HepG2 (cell line): ENCODE results near the gene HNF1B. TPM values are rescaled to one million over a fixed set of nuclear protein-coding genes. Genes with fewer than 3 reads are reported as not detected.

ENCODE experiments used
- ATAC-seq: fragments of 200-7000 bp; cut with Tn5 transposase; 3 replicates; pipeline ENCODE4 v1.9.1; 2020; ENCODE audit warnings: mild to moderate bottlenecking, moderate library complexity
- BruUV-seq: library from RNA; stranded (reverse); fragments of 400-500 nt; replicated peaks from 2 replicates; lab custom pipeline; 2021; lab: Mats Ljungman, UMichigan
- CTCF ChIA-PET: fragments of 300-600 bp; formaldehyde crosslinking; extraction: SDS; loops from one replicate; lab custom pipeline; 2021; ENCODE audit warnings: low total read pairs, inconsistent platforms, low intra/inter-chr PET ratio; lab: Yijun Ruan, JAX
- POLR2A ChIA-PET: fragments of 350-600 bp; sonication (Branson Sonifier 250); formaldehyde crosslinking; loops from one replicate; lab custom pipeline; 2020; ENCODE audit warnings: antibody characterized with exemption, inconsistent platforms; lab: Yijun Ruan, JAX
- DNase-seq: peaks from one replicate; pipeline ENCODE4 v3.0.0-alpha.2; 2015; ENCODE audit warnings: low spot score
- FAIRE-seq: peaks from 3 replicates; lab custom pipeline; 2011; peaks lifted over from hg19 to GRCh38; lab: Jason Lieb, UNC
- H2AFZ ChIP-seq: one replicate; pipeline ENCODE4 v1.6.1; 2011; ENCODE audit warnings: low read length, inconsistent platforms
- H3K27ac ChIP-seq: fragments of 300-600 bp; 3 replicates; pipeline ENCODE4 v1.8.0; 2011; ENCODE audit warnings: mixed run types, mild to moderate bottlenecking, mixed read lengths, low read length, inconsistent platforms; ENCODE audit not compliant: insufficient read depth; ENCODE audit errors: extremely low read length
- H3K27me3 ChIP-seq, 2 experiments: fragments of 200-600 bp in 1 of 2; 2 replicates in 1 of 2; 3 replicates in 1 of 2; pipeline versions ENCODE4 v1.6.0 to v1.8.0; 2011; ENCODE audit warnings: low read length in 2 of 2, mild to moderate bottlenecking in 2 of 2, moderate library complexity in 2 of 2, inconsistent platforms in 1 of 2; ENCODE audit not compliant: insufficient read depth in 2 of 2, control insufficient read depth in 1 of 2
- H3K36me3 ChIP-seq, 2 experiments: fragments of 200-600 bp in 1 of 2; replicated peaks in 1 of 2; 2 replicates in 1 of 2; 3 replicates in 1 of 2; pipeline versions ENCODE4 v1.5.1 to v1.8.0; 2011; ENCODE audit warnings: low read length in 2 of 2, inconsistent platforms in 1 of 2; ENCODE audit not compliant: insufficient read depth in 2 of 2, control insufficient read depth in 1 of 2
- H3K4me1 ChIP-seq: 2 replicates; pipeline ENCODE4 v1.5.1; 2012; ENCODE audit warnings: low read length, inconsistent platforms; ENCODE audit not compliant: insufficient read depth
- H3K4me2 ChIP-seq: 2 replicates; pipeline ENCODE4 v1.6.0; 2011; ENCODE audit warnings: low read depth, low read length, inconsistent platforms
- H3K4me3 ChIP-seq, 3 experiments: fragments of 200-600 bp in 1 of 3; sonication (generic), shearing (Covaris generic) in 1 of 3; replicated peaks in 1 of 3; 2 replicates each; pipeline ENCODE4 v1.5.1; 2011 to 2016; ENCODE audit warnings: low read length in 3 of 3, inconsistent platforms in 2 of 3, low read depth in 2 of 3, mild to moderate bottlenecking in 2 of 3, control low read depth in 1 of 3, mixed read lengths in 1 of 3; ENCODE audit not compliant: insufficient read depth in 1 of 3
- H3K79me2 ChIP-seq: one replicate; pipeline ENCODE4 v1.6.1; 2011; ENCODE audit warnings: low read length, inconsistent platforms; ENCODE audit not compliant: insufficient read depth
- H3K9ac ChIP-seq: 2 replicates; pipeline ENCODE4 v1.6.0; 2011; ENCODE audit warnings: mild to moderate bottlenecking, low read depth, low read length, inconsistent platforms; ENCODE audit not compliant: insufficient read depth
- H3K9me3 ChIP-seq: 2 replicates; pipeline ENCODE4 v1.5.1; 2012; ENCODE audit warnings: mild to moderate bottlenecking, low read length
- H4K20me1 ChIP-seq: 2 replicates; pipeline ENCODE4 v1.6.0; 2011; ENCODE audit warnings: inconsistent platforms, mild to moderate bottlenecking, low read length, moderate library complexity; ENCODE audit not compliant: insufficient read depth
- ARID4A ChIP-seq: sonication (generic); formaldehyde crosslinking; IDR thresholded peaks from 2 replicates; pipeline ENCODE4 v1.5.0; 2020; ENCODE audit warnings: mild to moderate bottlenecking, missing genetic modification reagents, borderline replicate concordance
- GATAD2A ChIP-seq: IDR thresholded peaks from 2 replicates; pipeline ENCODE4 v1.6.1; 2016
- HMG20A ChIP-seq: IDR thresholded peaks from 2 replicates; pipeline ENCODE4 v1.6.1; 2016; ENCODE audit warnings: borderline replicate concordance
- HNRNPK ChIP-seq: fragments of 200-400 bp; formaldehyde crosslinking; IDR thresholded peaks from 2 replicates; pipeline ENCODE4 v1.6.1; 2018; ENCODE audit warnings: low read length, low read depth, moderate library complexity, mild to moderate bottlenecking; ENCODE audit not compliant: poor library complexity, severe bottlenecking
- IKZF4 ChIP-seq: sonication (generic); formaldehyde crosslinking; IDR thresholded peaks from 2 replicates; pipeline ENCODE4 v1.5.1; 2020; ENCODE audit warnings: borderline replicate concordance, mild to moderate bottlenecking, low read depth, missing genetic modification reagents; ENCODE audit errors: not compliant biosample characterization
- MAFF ChIP-seq: IDR thresholded peaks from 2 replicates; pipeline ENCODE4 v1.6.1; 2011; ENCODE audit warnings: low read depth, low read length, improper control_type of control experiment
- RNF2 ChIP-seq: fragments of 450-650 bp; conservative IDR thresholded peaks from 2 replicates; pipeline ENCODE4 v1.6.1; 2016; ENCODE audit warnings: low read depth
- RORA ChIP-seq: sonication (generic); formaldehyde crosslinking; IDR thresholded peaks from 2 replicates; pipeline ENCODE4 v1.5.0; 2020; ENCODE audit warnings: mild to moderate bottlenecking, missing genetic modification reagents, moderate library complexity
- SKIL ChIP-seq: sonication (generic); formaldehyde crosslinking; IDR thresholded peaks from 2 replicates; pipeline ENCODE4 v1.8.0; 2022; ENCODE audit warnings: missing genetic modification reagents, mild to moderate bottlenecking, moderate library complexity, borderline replicate concordance
- SRF ChIP-seq: IDR thresholded peaks from 2 replicates; pipeline ENCODE4 v1.6.1; 2011; ENCODE audit warnings: mild to moderate bottlenecking, low read depth, low read length, moderate library complexity
- SSRP1 ChIP-seq: IDR thresholded peaks from 2 replicates; pipeline ENCODE4 v1.6.1; 2016; ENCODE audit warnings: control low read depth
- TOE1 ChIP-seq: sonication (generic); formaldehyde crosslinking; IDR thresholded peaks from 2 replicates; pipeline ENCODE4 v1.4.0; 2020; ENCODE audit warnings: mild to moderate bottlenecking, missing genetic modification reagents
- ZBTB3 ChIP-seq: sonication (generic); formaldehyde crosslinking; IDR thresholded peaks from 2 replicates; pipeline ENCODE4 v1.4.0; 2020; ENCODE audit warnings: low read depth, mild to moderate bottlenecking, moderate library complexity, missing genetic modification reagents, borderline replicate concordance
- ZNF496 ChIP-seq: sonication (generic); formaldehyde crosslinking; IDR thresholded peaks from 2 replicates; pipeline ENCODE4 v1.8.1; 2023; ENCODE audit warnings: mild to moderate bottlenecking, moderate library complexity, missing genetic modification reagents; ENCODE audit not compliant: insufficient replicate concordance
- ZNF501 ChIP-seq: sonication (generic); formaldehyde crosslinking; IDR thresholded peaks from 2 replicates; pipeline ENCODE4 v1.5.1; 2020; ENCODE audit warnings: mild to moderate bottlenecking, moderate library complexity, missing genetic modification reagents
- WGBS: methylation state at CpG from one replicate; pipeline ENCODE4 v1.1.6; 2017; ENCODE audit warnings: low lambda C conversion rate; 5-methylcytosine and 5-hydroxymethylcytosine counted together
- in situ Hi-C: cut with HindIII; loops from 2 replicates; pipeline ENCODE4 v1.10.0; 2017; ENCODE audit warnings: low pct_unique_long_range_greater_than_20kb; ENCODE audit not compliant: extremely low pct_ligation_motif_present
- intact Hi-C: fragments of 100-400 bp; cut with micrococcal nuclease; formaldehyde crosslinking; loops from one replicate; pipeline ENCODE4 v1.10.0; 2022; ENCODE audit not compliant: unreplicated experiment
- polyA plus RNA-seq, 8 experiments: library from polyadenylated mRNA; depleted of rRNA in 3 of 8; stranded (reverse) in 7 of 8; unstranded in 1 of 8; fragments of >200 nt; fragmentation: Illumina TruSeq in 4 of 8; extraction: Trizol in 4 of 8; gene quantifications; 2 replicates each; pipeline versions ENCODE4 v1.2.1 to v1.2.3, GENCODE V29; 2011 to 2016; ENCODE audit warnings: low read depth in 4 of 8, missing spikeins in 1 of 8, mixed read lengths in 1 of 8; ENCODE audit not compliant: insufficient read depth in 1 of 8
- total RNA-seq, 5 experiments: library from RNA; depleted of rRNA; stranded (reverse); fragments of >200 nt; fragmentation: Illumina TruSeq; extraction: Trizol; gene quantifications; 2 replicates each; pipeline ENCODE4 v1.2.3, GENCODE V29; 2016; ENCODE audit warnings: low read depth in 1 of 5
- TF ChIP-seq, protein P1 (sequence below): fragments of 450-650 bp; IDR thresholded peaks from 2 replicates; pipeline ENCODE4 v1.6.1; 2017

Gene HNF1B
- total and polyA plus RNA-seq, 2 of the 13 experiments (the other 11 are each of a cell fraction or from before 2014, with no cell fraction given) = 1.9 to 5.3 TPM

DNA sequence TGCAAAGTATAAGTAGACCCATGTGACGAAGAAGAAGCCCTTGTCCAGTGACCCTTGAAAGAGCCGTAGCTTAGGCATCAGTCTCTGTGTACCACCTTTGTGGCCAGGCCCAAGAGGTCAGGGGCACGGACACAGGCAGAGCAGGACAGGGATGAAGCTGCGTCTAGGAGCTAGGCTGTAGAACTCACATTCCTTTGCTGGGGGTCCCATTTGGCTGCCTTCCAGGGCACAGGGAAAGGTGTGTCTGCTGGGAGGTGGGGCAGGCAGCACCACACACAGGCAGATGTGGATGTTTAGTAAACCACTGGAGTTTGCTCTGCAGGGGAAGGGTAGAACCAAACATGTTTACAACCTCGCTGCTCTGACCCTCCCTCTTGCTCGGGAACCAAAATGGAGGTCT, 33.7 kb downstream of the HNF1B start (continued):
- 0 out of 2 replicates have a peak, but pooled peaks have one; percentile 6 for TF ChIP-seq ARID4A

GRCh38 chr17:37710344-37710886, 34.4 kb downstream of the HNF1B start:
- FAIRE-seq = no peak
- no peaks in the 10 kb centered on the region for H3K9me3 ChIP-seq
- H3K27me3 ChIP-seq = no peaks in the 10 kb centered on the region
- peak; percentile 99 for DNase-seq
- BruUV-seq = no TSS peak
- ATAC-seq = peak; percentile 54
- in situ Hi-C loops = no loop called here
- H3K27ac ChIP-seq = peak overlapping the region; percentile 99
- H2AFZ ChIP-seq = no peak overlapping the region
- H3K79me2 ChIP-seq = no peaks in the 10 kb centered on the region
- no peaks in the 10 kb centered on the region for H4K20me1 ChIP-seq
- CTCF ChIA-PET = no interaction called here
- POLR2A ChIA-PET = interaction anchor here (3.1 to 4.0 kb wide), 2 partner anchors 12 to 33 kb away, joined by 50 to 79 read pairs; partner anchors contain the start of gene HNF1B
- no peaks in the 10 kb centered on the region for H3K36me3 ChIP-seq
- 43% methylated on average over 8 of the region's 9 CpGs for WGBS
- intact Hi-C loops = loop anchor here (5.0 kb wide), 1 partner anchor 122 kb away; no protein-coding TSS in a partner anchor
- peaks cover 95% of the 10 kb centered on the region for H3K4me1 ChIP-seq
- H3K4me2 ChIP-seq = peak overlapping the region; percentile 86
- H3K4me3 ChIP-seq = no peak overlapping the region
- peak overlapping the region; percentile 94 for H3K9ac ChIP-seq
- TF ChIP-seq SKIL = no peak
- no peak for TF ChIP-seq IKZF4 (CRISPR knock-in tag)
- TF ChIP-seq ZNF501 = peak; percentile 39; the same call in 1 of the 2 replicates
- TF ChIP-seq, protein P1, sequence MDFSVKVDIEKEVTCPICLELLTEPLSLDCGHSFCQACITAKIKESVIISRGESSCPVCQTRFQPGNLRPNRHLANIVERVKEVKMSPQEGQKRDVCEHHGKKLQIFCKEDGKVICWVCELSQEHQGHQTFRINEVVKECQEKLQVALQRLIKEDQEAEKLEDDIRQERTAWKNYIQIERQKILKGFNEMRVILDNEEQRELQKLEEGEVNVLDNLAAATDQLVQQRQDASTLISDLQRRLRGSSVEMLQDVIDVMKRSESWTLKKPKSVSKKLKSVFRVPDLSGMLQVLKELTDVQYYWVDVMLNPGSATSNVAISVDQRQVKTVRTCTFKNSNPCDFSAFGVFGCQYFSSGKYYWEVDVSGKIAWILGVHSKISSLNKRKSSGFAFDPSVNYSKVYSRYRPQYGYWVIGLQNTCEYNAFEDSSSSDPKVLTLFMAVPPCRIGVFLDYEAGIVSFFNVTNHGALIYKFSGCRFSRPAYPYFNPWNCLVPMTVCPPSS = no peak
- TF ChIP-seq HMG20A (CRISPR knock-in tag) = peak; percentile 70; the same call in 1 of the 2 replicates
- TF ChIP-seq MAFF = peak; percentile 47; the same call in 1 of the 2 replicates
- no peak for TF ChIP-seq RNF2
- peak; percentile 79 for TF ChIP-seq GATAD2A
- TF ChIP-seq SRF = no peak
- TF ChIP-seq TOE1 = no peak
- TF ChIP-seq HNRNPK = no peak
- no peak for TF ChIP-seq SSRP1 (CRISPR knock-in tag)
- no peak for TF ChIP-seq ZNF496 (CRISPR knock-in tag)
- no peak for TF ChIP-seq ZBTB3 (CRISPR knock-in tag)
- TF ChIP-seq RORA (CRISPR knock-in tag) = no peak
